AG04449 (cell line): ENCODE results near the gene SHC4.
"Not testable (repeated sequence)": the region's sequence is repeated elsewhere in the genome, so short reads cannot be mapped to it uniquely, and the experiment has no call there.

ENCODE experiments used
- CTCF ChIA-PET: fragments of 350-600 bp; formaldehyde crosslinking; extraction: SDS; loops from one replicate; lab custom pipeline; 2021; ENCODE audit warnings: antibody characterized with exemption; lab: Yijun Ruan, JAX
- POLR2A ChIA-PET: fragments of 400-600, 350-600 bp; formaldehyde crosslinking; extraction: SDS; loops from one replicate; lab custom pipeline; 2020; ENCODE audit warnings: antibody characterized with exemption, inconsistent platforms; lab: Yijun Ruan, JAX
- DNase-seq: peaks from one replicate; pipeline ENCODE4 v3.0.0-alpha.2; 2010; ENCODE audit warnings: low read depth, low spot score
- H3K4me3 ChIP-seq: 2 replicates; pipeline ENCODE4 v1.5.1; 2011; ENCODE audit warnings: low read depth, mild to moderate bottlenecking, control low read depth, low read length
- TF ChIP-seq, protein P1 (sequence below): IDR thresholded peaks from one replicate; pipeline ENCODE4 v1.5.1; 2011; ENCODE audit warnings: mild to moderate bottlenecking, moderate library complexity, low read length, control low read depth, inconsistent platforms; ENCODE audit not compliant: insufficient read depth; ENCODE audit errors: missing control alignments

The SHC4 gene

DNA sequence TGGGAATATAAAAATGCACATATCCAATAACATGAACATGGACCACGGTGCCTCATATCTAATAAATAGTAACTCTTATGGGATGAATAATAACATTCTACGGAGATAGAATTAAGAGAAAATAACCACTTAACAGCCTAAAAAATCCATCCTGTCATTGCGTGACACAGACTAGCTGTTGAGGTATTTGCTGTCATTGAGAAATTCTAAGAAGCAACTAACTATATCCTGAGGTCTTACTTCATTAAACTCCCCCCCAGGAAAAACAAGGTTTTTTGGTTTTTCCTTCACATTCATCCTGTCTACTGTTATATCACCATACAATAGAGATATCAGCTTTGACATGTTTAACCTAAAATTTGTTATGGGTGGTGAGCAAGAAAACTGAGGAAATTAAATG lies 167.2 kb downstream of the SHC4 start:
- ChIA-PET POLR2A (no interaction called here), CTCF (no interaction called here)
- TF ChIP-seq, protein P1, sequence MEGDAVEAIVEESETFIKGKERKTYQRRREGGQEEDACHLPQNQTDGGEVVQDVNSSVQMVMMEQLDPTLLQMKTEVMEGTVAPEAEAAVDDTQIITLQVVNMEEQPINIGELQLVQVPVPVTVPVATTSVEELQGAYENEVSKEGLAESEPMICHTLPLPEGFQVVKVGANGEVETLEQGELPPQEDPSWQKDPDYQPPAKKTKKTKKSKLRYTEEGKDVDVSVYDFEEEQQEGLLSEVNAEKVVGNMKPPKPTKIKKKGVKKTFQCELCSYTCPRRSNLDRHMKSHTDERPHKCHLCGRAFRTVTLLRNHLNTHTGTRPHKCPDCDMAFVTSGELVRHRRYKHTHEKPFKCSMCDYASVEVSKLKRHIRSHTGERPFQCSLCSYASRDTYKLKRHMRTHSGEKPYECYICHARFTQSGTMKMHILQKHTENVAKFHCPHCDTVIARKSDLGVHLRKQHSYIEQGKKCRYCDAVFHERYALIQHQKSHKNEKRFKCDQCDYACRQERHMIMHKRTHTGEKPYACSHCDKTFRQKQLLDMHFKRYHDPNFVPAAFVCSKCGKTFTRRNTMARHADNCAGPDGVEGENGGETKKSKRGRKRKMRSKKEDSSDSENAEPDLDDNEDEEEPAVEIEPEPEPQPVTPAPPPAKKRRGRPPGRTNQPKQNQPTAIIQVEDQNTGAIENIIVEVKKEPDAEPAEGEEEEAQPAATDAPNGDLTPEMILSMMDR = no peak
- H3K4me3 ChIP-seq = no peak overlapping the region
- DNase-seq = no peak

DNA sequence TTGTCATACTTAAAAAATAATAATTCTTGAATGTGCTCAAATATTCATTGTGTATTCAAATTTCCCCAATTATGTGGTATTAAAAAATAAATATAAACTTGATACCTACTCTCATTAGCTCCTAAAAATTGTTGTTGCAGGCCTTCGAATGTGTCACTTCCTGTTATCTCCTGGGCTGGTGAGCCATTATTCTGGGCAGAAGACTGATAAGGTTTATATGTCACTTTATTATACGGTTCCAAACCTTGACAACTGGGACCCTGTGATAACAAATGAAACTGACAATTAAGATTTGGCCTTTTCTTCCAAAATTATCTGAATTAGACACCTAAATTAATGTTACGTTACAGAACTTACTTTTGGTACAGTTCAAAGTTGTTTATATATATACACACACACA lies 167.8 kb downstream of the SHC4 start:
- ChIA-PET POLR2A (no interaction called here), CTCF (no interaction called here)
- H3K4me3 ChIP-seq = no peak overlapping the region
- no peak for DNase-seq
- TF ChIP-seq, protein P1 = no peak

DNA sequence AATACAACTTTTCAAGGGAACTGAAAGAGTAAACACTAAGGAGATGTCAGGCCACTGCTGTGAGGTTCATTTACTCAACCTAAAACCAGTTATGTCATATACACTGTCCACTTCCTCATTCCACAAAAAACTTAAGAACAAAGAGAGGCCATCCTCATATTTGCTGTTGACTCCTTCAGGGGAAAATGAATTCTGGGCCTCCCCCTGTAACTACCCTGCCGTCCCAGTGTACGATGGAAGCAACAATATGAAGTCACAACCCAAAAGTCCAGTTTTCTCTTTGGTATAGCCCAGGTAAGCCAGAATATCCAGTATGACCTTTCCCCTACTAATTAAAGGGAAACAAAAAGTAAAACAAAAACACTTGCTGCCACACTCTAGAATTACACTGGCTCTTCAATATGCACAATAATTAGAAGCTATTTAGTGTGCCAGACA lies 169.0 kb downstream of the SHC4 start:
- no peak for DNase-seq
- TF ChIP-seq, protein P1 = no peak
- ChIA-PET CTCF (no interaction called here), POLR2A (no interaction called here)
- no peak overlapping the region for H3K4me3 ChIP-seq

- H3K4me3 ChIP-seq = no peak overlapping the region
- ChIA-PET POLR2A (no interaction called here), CTCF (interaction anchor here (3.8 kb wide), 1 partner anchor 9 kb away, joined by 25 read pairs; no protein-coding TSS in a partner anchor)
- no peak for DNase-seq
- TF ChIP-seq, protein P1 = no peak
Observed at GRCh38 chr15:48792408-48792807, 171.3 kb downstream of the SHC4 start.

DNA sequence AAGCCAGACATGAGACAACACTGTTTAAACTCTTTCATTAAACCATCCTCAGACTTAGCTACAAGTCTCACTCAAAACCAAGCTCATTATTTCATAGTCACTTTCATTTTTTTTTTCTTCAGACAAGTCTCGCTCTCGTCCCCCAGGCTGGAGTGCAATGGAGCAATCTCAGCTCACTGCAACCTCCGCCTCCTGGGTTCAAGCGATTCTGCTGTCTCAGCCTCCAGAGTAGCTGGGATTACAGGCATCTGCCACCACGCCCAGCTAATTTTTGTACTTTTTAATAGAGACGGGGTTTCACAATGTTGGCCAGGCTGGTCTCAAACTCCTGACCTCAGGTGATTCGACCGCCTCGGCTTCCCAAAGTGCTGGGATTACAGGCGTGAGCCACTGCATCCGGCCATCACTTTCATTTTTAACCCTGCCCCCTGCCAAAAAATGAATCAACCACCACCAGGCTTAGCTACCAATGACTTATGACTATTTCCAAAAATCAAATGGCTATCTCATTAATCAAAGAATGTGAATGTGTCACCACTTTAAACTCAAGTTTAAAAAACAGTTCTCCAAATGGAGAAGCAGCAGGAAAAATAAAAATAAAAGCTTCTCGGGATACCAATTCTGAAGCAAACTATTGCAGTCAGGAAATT lies 173.1 kb downstream of the SHC4 start:
- DNase-seq, H3K4me3 ChIP-seq, POLR2A ChIA-PET: not testable (repeated sequence)
- CTCF ChIA-PET = interaction anchor here (0.7 to 3.8 kb wide), 6 partner anchors 9 to 282 kb away, joined by 3 to 25 read pairs (median 3); no protein-coding TSS in a partner anchor

DNA sequence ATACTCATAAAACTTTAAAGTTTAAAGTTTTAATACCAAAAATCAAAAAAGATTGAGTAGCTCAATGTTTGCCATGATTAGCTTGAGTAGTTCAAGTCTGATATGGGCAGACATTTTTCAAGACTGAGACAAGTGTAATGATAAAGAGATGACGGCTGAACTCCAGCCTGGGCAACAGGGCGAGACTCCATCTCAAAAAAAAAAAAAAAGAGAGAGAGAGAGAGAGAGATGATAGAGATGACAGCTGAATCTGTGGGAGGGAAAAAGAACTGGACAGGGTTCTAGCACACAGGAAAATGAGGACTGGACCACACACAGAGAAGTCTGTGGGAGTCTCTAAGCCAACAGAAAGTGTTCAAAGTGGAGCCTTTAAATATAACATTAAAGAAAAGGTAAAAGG lies 178.0 kb downstream of the SHC4 start:
- CTCF ChIA-PET = interaction anchor here (0.7 to 1.0 kb wide), 2 partner anchors 10 to 76 kb away, joined by 3 read pairs; no protein-coding TSS in a partner anchor
- DNase-seq = no peak
- TF ChIP-seq, protein P1 = no peak
- POLR2A ChIA-PET = no interaction called here
- no peak overlapping the region for H3K4me3 ChIP-seq
